Osteocyte (in vitro differentiated cells): Measurements from ENCODE around the gene RACGAP1. TPM values are rescaled to one million over a fixed set of nuclear protein-coding genes. Genes with fewer than 3 reads are reported as not detected.

ENCODE experiments used
- DNase-seq: peaks from one replicate; pipeline ENCODE4 v3.0.0; 2021; ENCODE audit warnings: mixed read lengths; ENCODE audit not compliant: unreplicated experiment; ENCODE audit errors: extremely low spot score
- H3K27ac Mint-ChIP-seq: one replicate; pipeline ENCODE4 v1.8.0; 2021; ENCODE audit warnings: mild to moderate bottlenecking, mixed read lengths; ENCODE audit not compliant: unreplicated experiment
- H3K27me3 Mint-ChIP-seq: one replicate; pipeline ENCODE4 v1.8.0; 2021; ENCODE audit warnings: mixed read lengths; ENCODE audit not compliant: unreplicated experiment
- H3K36me3 Mint-ChIP-seq: one replicate; pipeline ENCODE4 v1.8.0; 2021; ENCODE audit warnings: mixed read lengths; ENCODE audit not compliant: unreplicated experiment
- H3K4me1 Mint-ChIP-seq: one replicate; pipeline ENCODE4 v1.8.0; 2021; ENCODE audit warnings: mixed read lengths; ENCODE audit not compliant: unreplicated experiment
- H3K4me3 Mint-ChIP-seq: one replicate; pipeline ENCODE4 v1.8.0; 2021; ENCODE audit warnings: mild to moderate bottlenecking, moderate library complexity, mixed read lengths; ENCODE audit not compliant: unreplicated experiment
- H3K9me3 Mint-ChIP-seq: one replicate; pipeline ENCODE4 v1.8.0; 2021; ENCODE audit warnings: mixed read lengths; ENCODE audit not compliant: unreplicated experiment
- total RNA-seq: library from RNA; stranded (reverse); gene quantifications from 2 replicates; pipeline ENCODE4 v1.2.1, GENCODE V29; 2021
- TF ChIP-seq, protein P1 (sequence below): fragments of 200-600 bp; sonication (generic); IDR thresholded peaks from 2 replicates; pipeline ENCODE4 v1.5.0; 2021; ENCODE audit warnings: antibody characterized with exemption, mild to moderate bottlenecking, moderate library complexity

The RACGAP1 gene
- total RNA-seq, 1 donor from 2014 or later, result 25.9 TPM

GRCh38 chr12:50050410-50051098 is 25.3 kb upstream of the RACGAP1 start:
- Mint-ChIP-seq H3K27ac (no peak overlapping the region), H3K4me3 (no peak overlapping the region), H3K4me1 (peaks cover under 1% of the 10 kb centered on the region), H3K36me3 (no peaks in the 10 kb centered on the region), H3K9me3 (no peaks in the 10 kb centered on the region), H3K27me3 (peaks cover 56% of the 10 kb centered on the region)
- TF ChIP-seq, protein P1, sequence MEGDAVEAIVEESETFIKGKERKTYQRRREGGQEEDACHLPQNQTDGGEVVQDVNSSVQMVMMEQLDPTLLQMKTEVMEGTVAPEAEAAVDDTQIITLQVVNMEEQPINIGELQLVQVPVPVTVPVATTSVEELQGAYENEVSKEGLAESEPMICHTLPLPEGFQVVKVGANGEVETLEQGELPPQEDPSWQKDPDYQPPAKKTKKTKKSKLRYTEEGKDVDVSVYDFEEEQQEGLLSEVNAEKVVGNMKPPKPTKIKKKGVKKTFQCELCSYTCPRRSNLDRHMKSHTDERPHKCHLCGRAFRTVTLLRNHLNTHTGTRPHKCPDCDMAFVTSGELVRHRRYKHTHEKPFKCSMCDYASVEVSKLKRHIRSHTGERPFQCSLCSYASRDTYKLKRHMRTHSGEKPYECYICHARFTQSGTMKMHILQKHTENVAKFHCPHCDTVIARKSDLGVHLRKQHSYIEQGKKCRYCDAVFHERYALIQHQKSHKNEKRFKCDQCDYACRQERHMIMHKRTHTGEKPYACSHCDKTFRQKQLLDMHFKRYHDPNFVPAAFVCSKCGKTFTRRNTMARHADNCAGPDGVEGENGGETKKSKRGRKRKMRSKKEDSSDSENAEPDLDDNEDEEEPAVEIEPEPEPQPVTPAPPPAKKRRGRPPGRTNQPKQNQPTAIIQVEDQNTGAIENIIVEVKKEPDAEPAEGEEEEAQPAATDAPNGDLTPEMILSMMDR, result no peak
- DNase-seq, result no peak

- Mint-ChIP-seq H3K4me3 (no peak overlapping the region), H3K27ac (no peak overlapping the region), H3K9me3 (no peaks in the 10 kb centered on the region), H3K36me3 (no peaks in the 10 kb centered on the region), H3K27me3 (peaks cover 56% of the 10 kb centered on the region), H3K4me1 (no peaks in the 10 kb centered on the region)
- DNase-seq, result no peak
- TF ChIP-seq, protein P1, result no peak
Observed at GRCh38 chr12:50050119-50050385, 24.8 kb upstream of the RACGAP1 start.

- H3K4me3 Mint-ChIP-seq, result no peak overlapping the region
- no peaks in the 10 kb centered on the region for H3K9me3 Mint-ChIP-seq
- no peak for DNase-seq
- H3K4me1 Mint-ChIP-seq, result no peaks in the 10 kb centered on the region
- TF ChIP-seq, protein P1, result no peak
- H3K36me3 Mint-ChIP-seq, result no peaks in the 10 kb centered on the region
- no peak overlapping the region for H3K27ac Mint-ChIP-seq
- H3K27me3 Mint-ChIP-seq, result peaks cover 56% of the 10 kb centered on the region
Observed at GRCh38 chr12:50049254-50050118, 24.2 kb upstream of the RACGAP1 start.

GRCh38 chr12:50047693-50048250 is 22.5 kb upstream of the RACGAP1 start:
- TF ChIP-seq, protein P1, result no peak
- H3K9me3 Mint-ChIP-seq, result no peaks in the 10 kb centered on the region

GRCh38 chr12:50043854-50044253 is 18.6 kb upstream of the RACGAP1 start:
- no peaks in the 10 kb centered on the region for H3K36me3 Mint-ChIP-seq
- H3K27ac Mint-ChIP-seq, result no peak overlapping the region
- TF ChIP-seq, protein P1, result no peak
- H3K4me1 Mint-ChIP-seq, result no peaks in the 10 kb centered on the region
- H3K4me3 Mint-ChIP-seq, result no peak overlapping the region
- DNase-seq, result no peak
- H3K27me3 Mint-ChIP-seq, result peaks cover 18% of the 10 kb centered on the region
- no peaks in the 10 kb centered on the region for H3K9me3 Mint-ChIP-seq

More at GRCh38 chr12:50047693-50048250, 22.5 kb upstream of the RACGAP1 start:
- DNase-seq, result no peak
- peaks cover 50% of the 10 kb centered on the region for H3K27me3 Mint-ChIP-seq
- no peak overlapping the region for H3K27ac Mint-ChIP-seq
- H3K4me3 Mint-ChIP-seq, result no peak overlapping the region
- no peaks in the 10 kb centered on the region for H3K4me1 Mint-ChIP-seq
- no peaks in the 10 kb centered on the region for H3K36me3 Mint-ChIP-seq
